Natural killer cell (primary cell): Measurements from ENCODE around the gene ABCA2. TPM values are rescaled to one million over a fixed set of nuclear protein-coding genes. Genes with fewer than 3 reads are reported as not detected.

Experiments used
- ATAC-seq, 3 donors: fragments of 150-1000 bp in 2 of 3; fragments of 200-7000 bp in 1 of 3; cut with Tn5 transposase; 1 replicate in 1 of 3; 2 replicates in 2 of 3; pipeline ENCODE4 v1.10.0; 2021; ENCODE audit warnings: mild to moderate bottlenecking in 2 of 3, moderate library complexity in 2 of 3
- DNase-seq, 2 donors: peaks; one replicate each; pipeline versions ENCODE4 v3.0.0 to v3.0.0-alpha.2; 2013 to 2021; ENCODE audit warnings: mixed read lengths in 1 of 2
- H3K27ac ChIP-seq: one replicate; pipeline ENCODE4 v1.5.1; 2013; ENCODE audit warnings: mild to moderate bottlenecking, low read length
- H3K27me3 ChIP-seq: one replicate; pipeline ENCODE4 v1.6.1; 2013; ENCODE audit warnings: low read length; ENCODE audit not compliant: control insufficient read depth, insufficient read depth
- H3K36me3 ChIP-seq: one replicate; pipeline ENCODE4 v1.6.1; 2013; ENCODE audit warnings: low read length; ENCODE audit not compliant: control insufficient read depth, insufficient read depth
- H3K4me1 ChIP-seq: one replicate; pipeline ENCODE4 v1.6.1; 2013; ENCODE audit warnings: low read length; ENCODE audit not compliant: control insufficient read depth, insufficient read depth
- H3K4me3 ChIP-seq: one replicate; pipeline ENCODE4 v1.5.1; 2013; ENCODE audit warnings: low read length
- H3K9me3 ChIP-seq: one replicate; pipeline ENCODE4 v1.6.1; 2013; ENCODE audit warnings: low read length; ENCODE audit not compliant: control insufficient read depth, insufficient read depth
- H3K27ac Mint-ChIP-seq, 2 donors: one replicate each; pipeline ENCODE4 v1.8.0; 2022; ENCODE audit warnings: mild to moderate bottlenecking in 2 of 2, mixed read lengths in 2 of 2, moderate library complexity in 1 of 2
- H3K27me3 Mint-ChIP-seq, 2 donors: one replicate each; pipeline ENCODE4 v1.8.0; 2022; ENCODE audit warnings: low read depth in 2 of 2, mixed read lengths in 2 of 2
- H3K36me3 Mint-ChIP-seq: one replicate; pipeline ENCODE4 v1.8.0; 2022; ENCODE audit warnings: mixed read lengths
- H3K4me1 Mint-ChIP-seq, 2 donors: one replicate each; pipeline ENCODE4 v1.8.0; 2022; ENCODE audit warnings: mixed read lengths in 2 of 2
- H3K4me3 Mint-ChIP-seq: one replicate; pipeline ENCODE4 v1.8.0; 2022; ENCODE audit warnings: mild to moderate bottlenecking, moderate library complexity, mixed read lengths
- H3K9me3 Mint-ChIP-seq, 2 donors: one replicate each; pipeline ENCODE4 v1.8.0; 2022; ENCODE audit warnings: mixed read lengths in 2 of 2
- WGBS: methylation state at CpG from one replicate; pipeline ENCODE4 v1.1.7; 2013; ENCODE audit warnings: missing lambda C conversion rate; ENCODE audit not compliant: insufficient coverage; 5-methylcytosine and 5-hydroxymethylcytosine counted together
- intact Hi-C: fragments of 100-400 bp; cut with micrococcal nuclease; formaldehyde crosslinking; loops from one replicate; pipeline ENCODE4 v1.14.2; 2022
- total RNA-seq, 4 donors: library from RNA; stranded (reverse); fragments of 120-200 nt in 1 of 4; gene quantifications; one replicate each; pipeline versions ENCODE4 v1.2.3 to v1.2.4, GENCODE V29; 2013 to 2022
- TF ChIP-seq, protein P1 (sequence below): fragments of 200-600 bp; IDR thresholded peaks from one replicate; pipeline ENCODE4 v1.8.0; 2022; ENCODE audit warnings: antibody characterized with exemption

The ABCA2 gene
- total RNA-seq, 3 donors from 2014 or later (not counting 1 experiment from before 2014, with no cell fraction given): 356 to 416 (median 357) TPM

DNA sequence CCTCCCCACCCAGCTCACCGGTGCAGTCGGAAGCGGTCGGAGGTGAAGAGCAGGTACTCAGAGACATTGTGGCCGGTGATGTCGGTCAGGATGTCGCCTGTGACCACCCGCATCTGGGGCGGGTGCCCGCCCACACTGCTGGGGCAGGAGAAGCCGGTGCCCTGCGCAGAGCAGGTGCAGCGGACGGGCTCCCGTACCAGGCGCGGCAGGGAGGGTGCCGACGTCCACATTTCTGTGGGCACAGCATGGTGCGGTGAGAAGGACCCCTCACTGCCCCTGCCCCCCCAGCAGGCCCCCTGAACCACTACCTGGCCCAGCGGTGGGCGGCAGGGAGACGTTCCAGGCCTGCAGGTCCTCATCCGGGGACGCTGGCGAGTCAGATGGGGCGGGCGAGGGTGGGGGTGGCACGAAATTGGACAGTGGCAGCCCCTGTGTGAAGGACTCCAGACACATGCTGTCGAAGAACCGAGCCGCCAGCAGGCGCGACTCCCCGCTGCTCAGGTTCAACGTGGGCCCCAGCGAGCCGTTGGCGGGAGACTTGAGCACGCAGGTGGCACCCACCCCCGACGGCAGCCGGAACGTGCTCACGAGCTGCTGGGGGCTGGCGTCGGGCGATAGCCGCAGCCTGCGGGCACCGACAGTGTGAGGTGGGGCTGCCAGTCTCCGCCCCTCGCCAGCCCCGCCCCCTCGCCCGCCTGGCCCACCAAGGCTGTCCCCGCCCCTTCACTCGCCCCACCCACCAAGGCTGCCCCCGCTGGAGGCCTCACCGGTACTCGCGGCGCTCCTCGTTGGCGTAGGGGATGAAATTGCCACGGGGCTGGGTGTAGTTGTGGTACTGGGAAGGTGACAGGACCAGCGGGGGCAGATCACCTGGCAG lies 15.1 kb downstream of the ABCA2 start:
- intact Hi-C loops: no loop called here
- Histone ChIP-seq H3K36me3 (peaks cover 72% of the 10 kb centered on the region), H3K9me3 (no peaks in the 10 kb centered on the region), H3K27me3 (no peaks in the 10 kb centered on the region), H3K27ac (no peak overlapping the region), H3K4me3 (no peak overlapping the region), H3K4me1 (no peaks in the 10 kb centered on the region)
- Mint-ChIP-seq H3K4me3 (no peak overlapping the region), H3K4me1 (peaks cover 0 to 3% of the 10 kb centered on the region in 2 donors), H3K27ac (no peak overlapping the region), H3K27me3 (no peaks in the 10 kb centered on the region), H3K9me3 (no peaks in the 10 kb centered on the region), H3K36me3 (no peaks in the 10 kb centered on the region)
- 96% methylated on average over 67 of the region's 67 CpGs for WGBS
- DNase-seq (no peak), ATAC-seq (no peak)
- TF ChIP-seq, protein P1, sequence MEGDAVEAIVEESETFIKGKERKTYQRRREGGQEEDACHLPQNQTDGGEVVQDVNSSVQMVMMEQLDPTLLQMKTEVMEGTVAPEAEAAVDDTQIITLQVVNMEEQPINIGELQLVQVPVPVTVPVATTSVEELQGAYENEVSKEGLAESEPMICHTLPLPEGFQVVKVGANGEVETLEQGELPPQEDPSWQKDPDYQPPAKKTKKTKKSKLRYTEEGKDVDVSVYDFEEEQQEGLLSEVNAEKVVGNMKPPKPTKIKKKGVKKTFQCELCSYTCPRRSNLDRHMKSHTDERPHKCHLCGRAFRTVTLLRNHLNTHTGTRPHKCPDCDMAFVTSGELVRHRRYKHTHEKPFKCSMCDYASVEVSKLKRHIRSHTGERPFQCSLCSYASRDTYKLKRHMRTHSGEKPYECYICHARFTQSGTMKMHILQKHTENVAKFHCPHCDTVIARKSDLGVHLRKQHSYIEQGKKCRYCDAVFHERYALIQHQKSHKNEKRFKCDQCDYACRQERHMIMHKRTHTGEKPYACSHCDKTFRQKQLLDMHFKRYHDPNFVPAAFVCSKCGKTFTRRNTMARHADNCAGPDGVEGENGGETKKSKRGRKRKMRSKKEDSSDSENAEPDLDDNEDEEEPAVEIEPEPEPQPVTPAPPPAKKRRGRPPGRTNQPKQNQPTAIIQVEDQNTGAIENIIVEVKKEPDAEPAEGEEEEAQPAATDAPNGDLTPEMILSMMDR: no peak

DNA sequence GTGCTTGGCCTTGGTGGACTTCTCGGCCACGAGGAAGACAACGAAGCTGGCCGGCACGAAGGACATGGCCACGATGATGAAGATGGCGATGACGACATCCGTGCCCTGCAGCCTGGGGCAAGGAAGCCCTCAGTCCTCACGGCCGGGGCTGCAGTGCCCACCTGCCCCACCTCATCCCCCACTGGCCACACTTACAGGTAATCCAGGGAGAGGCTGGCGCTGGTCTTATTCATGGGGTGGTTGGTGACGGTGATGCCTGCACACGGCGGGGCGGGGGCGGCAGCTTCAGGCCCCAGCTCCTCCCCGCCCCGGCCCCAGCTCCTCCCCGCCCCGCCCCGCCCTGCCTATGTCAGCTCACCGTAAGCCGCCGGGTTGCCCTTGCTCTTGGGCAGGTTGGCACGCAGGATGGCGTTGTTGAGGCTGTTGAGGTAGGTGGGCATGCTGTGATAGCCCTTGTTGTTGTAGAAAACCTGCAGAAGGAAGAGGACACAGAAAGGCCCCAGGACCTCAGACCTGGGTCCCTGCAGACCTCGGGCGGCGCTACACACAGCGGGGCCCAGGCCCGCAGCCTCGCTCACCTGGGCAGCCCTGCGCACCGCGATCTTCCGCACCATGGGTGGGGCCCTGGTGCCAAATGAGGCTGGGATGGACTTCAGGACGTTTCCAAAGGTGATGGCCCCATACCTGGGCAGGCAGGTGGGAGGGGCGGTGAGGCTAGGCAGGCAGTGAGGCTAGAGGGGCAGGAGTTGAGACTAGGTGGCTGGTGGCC lies 15.9 kb downstream of the ABCA2 start:
- Mint-ChIP-seq H3K36me3 (no peaks in the 10 kb centered on the region), H3K4me3 (no peak overlapping the region), H3K9me3 (no peaks in the 10 kb centered on the region), H3K27me3 (no peaks in the 10 kb centered on the region), H3K27ac (no peak overlapping the region), H3K4me1 (peaks cover 0 to 3% of the 10 kb centered on the region in 2 donors)
- no peak overlapping the region for H3K4me3 ChIP-seq
- peaks cover 67% of the 10 kb centered on the region for H3K36me3 ChIP-seq
- DNase-seq (no peak), ATAC-seq (no peak)
- H3K9me3 ChIP-seq: no peaks in the 10 kb centered on the region
- H3K27ac ChIP-seq: no peak overlapping the region
- intact Hi-C loops: no loop called here
- no peaks in the 10 kb centered on the region for H3K27me3 ChIP-seq
- no peaks in the 10 kb centered on the region for H3K4me1 ChIP-seq
- TF ChIP-seq, protein P1: no peak
- WGBS: 91% methylated on average over 39 of the region's 39 CpGs

DNA sequence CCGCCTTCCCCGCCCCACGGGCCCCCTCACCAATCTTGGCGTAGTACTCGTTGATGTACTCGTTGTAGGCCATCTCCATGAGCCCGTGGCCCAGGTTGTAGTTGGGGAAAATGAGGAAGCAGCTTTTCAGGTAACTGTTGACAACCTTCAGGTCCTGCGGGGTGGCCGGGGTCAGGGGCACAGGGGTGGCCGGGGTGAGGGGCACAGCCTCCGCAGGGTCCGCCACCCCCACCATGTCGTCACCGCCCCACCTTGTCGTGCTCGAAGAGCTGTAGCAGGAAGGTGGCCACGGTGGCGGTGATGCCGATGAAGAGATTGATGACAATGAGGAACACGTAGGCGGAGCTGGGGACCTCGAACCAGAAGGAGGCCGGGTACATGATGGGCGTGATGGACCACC lies 16.9 kb downstream of the ABCA2 start:
- TF ChIP-seq, protein P1: no peak
- Histone ChIP-seq H3K36me3 (peaks cover 58% of the 10 kb centered on the region), H3K27ac (no peak overlapping the region), H3K9me3 (no peaks in the 10 kb centered on the region), H3K27me3 (no peaks in the 10 kb centered on the region), H3K4me3 (no peak overlapping the region), H3K4me1 (peaks cover 8% of the 10 kb centered on the region)
- no peaks in the 10 kb centered on the region for H3K27me3 Mint-ChIP-seq
- H3K9me3 Mint-ChIP-seq: no peaks in the 10 kb centered on the region
- ATAC-seq: no peak
- no peak for DNase-seq
- no peak overlapping the region for H3K4me3 Mint-ChIP-seq
- no peak overlapping the region for H3K27ac Mint-ChIP-seq
- no peaks in the 10 kb centered on the region for H3K36me3 Mint-ChIP-seq
- WGBS: 94% methylated on average over 24 of the region's 24 CpGs
- intact Hi-C loops: no loop called here
- H3K4me1 Mint-ChIP-seq: peaks cover 5 to 8% of the 10 kb centered on the region in 2 donors
